ENCODE measurements around the gene TULP4.
A peak's percentile ranks its signal among the peaks of the same experiment; 100 is the strongest.

The TULP4 gene

DNA sequence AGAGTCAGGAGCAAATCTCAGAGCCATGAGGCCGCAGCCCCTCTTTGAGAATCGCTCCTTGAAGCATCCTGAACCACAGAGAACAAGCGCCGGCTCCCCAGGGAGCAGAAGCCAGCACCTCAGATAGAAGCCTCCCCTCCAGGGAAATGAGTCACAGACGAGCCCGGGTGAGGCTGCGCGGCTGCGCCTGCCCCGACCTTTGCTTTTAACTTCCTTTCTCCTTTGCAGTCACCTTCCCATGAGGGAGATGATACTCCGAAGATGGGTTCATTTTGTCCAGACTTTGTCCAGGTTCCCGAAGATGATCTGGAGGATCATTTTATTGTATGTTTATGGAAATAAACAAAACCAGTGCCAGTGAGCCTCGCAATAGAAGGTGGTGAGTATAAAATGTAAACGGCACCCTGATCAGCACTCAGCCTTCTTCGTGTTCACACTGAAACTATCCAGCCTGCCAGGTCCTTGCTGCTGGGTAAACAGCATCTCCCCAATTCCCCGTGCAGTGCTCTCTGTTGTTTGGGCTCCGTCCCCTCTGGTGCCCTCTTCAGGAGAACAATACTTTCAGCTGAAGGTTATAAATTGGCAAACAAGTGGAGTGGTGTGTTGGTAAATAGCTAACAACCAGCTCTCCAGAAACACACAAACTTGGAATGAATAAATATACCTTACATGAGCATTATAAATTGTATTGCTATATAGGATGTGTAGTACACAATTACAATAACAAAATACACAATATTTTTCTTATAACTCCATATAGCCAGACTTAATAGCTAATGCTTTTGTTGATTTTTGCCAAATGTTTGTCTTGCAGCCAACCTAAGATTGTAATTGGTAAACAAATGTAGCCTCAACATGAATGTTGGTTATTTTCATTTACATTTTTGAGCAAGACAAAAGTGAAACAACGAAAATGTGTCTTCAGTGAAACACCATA lies 206.2 kb downstream of the TULP4 start (continued):
- TF ChIP-seq ZFP37 (tag by site-specific recombination; IDR thresholded peaks at IDR 0.05) (peak; percentile 67; the same call in 1 of the 2 replicates), EGR2 (tag by site-specific recombination; IDR thresholded peaks at IDR 0.05; ENCODE audit: low read depth) (no peak), ZBTB7A (tag by site-specific recombination; IDR thresholded peaks at IDR 0.05; ENCODE audit: low read depth) (no peak), SP7 (tag by site-specific recombination; IDR thresholded peaks at IDR 0.05) (peak; percentile 44; the same call in 1 of the 2 replicates), ZBTB48 (tag by site-specific recombination; IDR thresholded peaks at IDR 0.05) (0 out of 2 replicates have a peak, but pooled peaks have one; percentile 25), ZEB2 (tag by site-specific recombination; IDR thresholded peaks at IDR 0.05) (peak; percentile 69), ZNF664 (tag by site-specific recombination; IDR thresholded peaks at IDR 0.05) (no peak), SP2 (tag by site-specific recombination; IDR thresholded peaks at IDR 0.05) (no peak), ZNF600 (tag by site-specific recombination; IDR thresholded peaks at IDR 0.05) (peak; percentile 73; the same call in 1 of the 2 replicates), ZSCAN18 (tag by site-specific recombination; IDR thresholded peaks at IDR 0.05) (no peak), ZNF184 (tag by site-specific recombination; IDR thresholded peaks at IDR 0.05) (no peak), ZNF561 (tag by site-specific recombination; IDR thresholded peaks at IDR 0.05; ENCODE audit: borderline replicate concordance) (peak; percentile 72; the same call in 1 of the 2 replicates), ZNF76 (tag by site-specific recombination; IDR thresholded peaks at IDR 0.05; ENCODE audit: borderline replicate concordance, low read depth) (no peak), ZNF132 (tag by site-specific recombination; IDR thresholded peaks at IDR 0.05; ENCODE audit: borderline replicate concordance) (no peak), ZBTB8A (tag by site-specific recombination; IDR thresholded peaks at IDR 0.05) (peak; percentile 47; the same call in 1 of the 2 replicates), ZNF701 (tag by site-specific recombination; IDR thresholded peaks at IDR 0.05) (peak; percentile 97)
- TF ChIP-seq, protein P1, sequence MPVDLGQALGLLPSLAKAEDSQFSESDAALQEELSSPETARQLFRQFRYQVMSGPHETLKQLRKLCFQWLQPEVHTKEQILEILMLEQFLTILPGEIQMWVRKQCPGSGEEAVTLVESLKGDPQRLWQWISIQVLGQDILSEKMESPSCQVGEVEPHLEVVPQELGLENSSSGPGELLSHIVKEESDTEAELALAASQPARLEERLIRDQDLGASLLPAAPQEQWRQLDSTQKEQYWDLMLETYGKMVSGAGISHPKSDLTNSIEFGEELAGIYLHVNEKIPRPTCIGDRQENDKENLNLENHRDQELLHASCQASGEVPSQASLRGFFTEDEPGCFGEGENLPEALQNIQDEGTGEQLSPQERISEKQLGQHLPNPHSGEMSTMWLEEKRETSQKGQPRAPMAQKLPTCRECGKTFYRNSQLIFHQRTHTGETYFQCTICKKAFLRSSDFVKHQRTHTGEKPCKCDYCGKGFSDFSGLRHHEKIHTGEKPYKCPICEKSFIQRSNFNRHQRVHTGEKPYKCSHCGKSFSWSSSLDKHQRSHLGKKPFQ (tag by site-specific recombination; IDR thresholded peaks at IDR 0.05) = peak; percentile 92

DNA sequence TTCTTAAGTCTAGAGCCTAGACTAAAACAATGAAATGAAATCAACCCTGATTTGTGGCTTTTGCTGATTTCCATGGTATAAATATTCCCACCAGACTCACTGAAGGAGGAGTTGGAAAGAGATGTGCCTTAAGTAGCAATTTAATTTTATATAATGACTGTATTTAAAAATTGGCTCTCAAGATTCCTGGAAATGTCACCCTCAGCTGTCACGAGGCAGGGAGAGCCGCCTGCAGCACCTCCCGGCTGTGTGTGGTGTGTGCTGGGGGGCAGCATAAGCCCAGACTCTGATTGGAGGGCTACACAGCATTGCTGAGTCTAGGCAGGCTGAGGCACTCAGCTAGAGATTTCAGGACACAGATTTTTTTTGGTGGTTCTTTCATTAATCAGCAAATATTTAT lies 207.0 kb downstream of the TULP4 start:
- ChIA-PET POLR2A (interaction anchor here (0.8 to 1.0 kb wide), 2 partner anchors 17 to 48 kb away, joined by 3 read pairs; no protein-coding TSS in a partner anchor), CTCF (interaction anchor here (0.6 to 2.5 kb wide), 22 partner anchors 8 to 687 kb away, joined by 3 to 21 read pairs (median 3); no protein-coding TSS in a partner anchor)
- TF ChIP-seq ZSCAN30 (tag by site-specific recombination; IDR thresholded peaks at IDR 0.05) = no peak
- TF ChIP-seq GFI1B (tag by site-specific recombination; IDR thresholded peaks at IDR 0.05) = no peak
- no peak for TF ChIP-seq ZNF221 (tag by site-specific recombination; IDR thresholded peaks at IDR 0.05; ENCODE audit: borderline replicate concordance)
- no peak for TF ChIP-seq ZNF121 (tag by site-specific recombination; IDR thresholded peaks at IDR 0.05)
- TF ChIP-seq ZNF621 (tag by site-specific recombination; IDR thresholded peaks at IDR 0.05) = no peak
- no peak for TF ChIP-seq ZBTB6 (tag by site-specific recombination; IDR thresholded peaks at IDR 0.05)
- TF ChIP-seq ZNF354C (tag by site-specific recombination; IDR thresholded peaks at IDR 0.05; ENCODE audit: borderline replicate concordance, low read depth) = no peak
- TF ChIP-seq ZBTB11 (tag by site-specific recombination; conservative IDR thresholded peaks at IDR 0.05; ENCODE audit: low read depth) = no peak
- no peak for TF ChIP-seq ZNF529 (tag by site-specific recombination; IDR thresholded peaks at IDR 0.05; ENCODE audit: insufficient replicate concordance)
- TF ChIP-seq ZNF211 (tag by site-specific recombination; IDR thresholded peaks at IDR 0.05; ENCODE audit: low read depth) = no peak
- TF ChIP-seq ZNF785 (tag by site-specific recombination; IDR thresholded peaks at IDR 0.05) = no peak
- no peak for TF ChIP-seq ZNF146 (tag by site-specific recombination; IDR thresholded peaks at IDR 0.05)
- TF ChIP-seq FEZF1 (tag by site-specific recombination; IDR thresholded peaks at IDR 0.05) = no peak
- TF ChIP-seq EGR2 (tag by site-specific recombination; IDR thresholded peaks at IDR 0.05; ENCODE audit: low read depth) = no peak

More for the DNA sequence above, 207.0 kb downstream of the TULP4 start:
- Histone ChIP-seq H3K27ac (ENCODE audit: extremely low read depth, low read depth, low read length) (no peak overlapping the region), H3K9me3 (ENCODE audit: control insufficient read depth, insufficient read depth, low read depth, low read length) (no peaks in the 10 kb centered on the region), H3K4me3 (ENCODE audit: low read depth, low read length) (no peak overlapping the region), H3K36me3 (ENCODE audit: control insufficient read depth in 2 of 2, insufficient read depth in 1 of 2, low read length in 2 of 2) (no peaks in the 10 kb centered on the region), H3K4me1 (ENCODE audit: control insufficient read depth, insufficient read depth, low read length) (0 out of 2 replicates have a peak, but pooled peaks cover 4% of the 10 kb centered on the region)

Data from HEK293 (cell line).